Right lobe of liver (tissue), 4 donors: ENCODE data around the gene NEK4.

Source experiments
- POLR2A ChIP-seq: fragments of 450-650 bp; IDR thresholded peaks from one replicate; pipeline ENCODE4 v1.6.1; 2017; ENCODE audit warnings: antibody characterized with exemption, mild to moderate bottlenecking
- TF ChIP-seq, protein P1 (sequence below), 4 donors: fragments of 200-600 bp in 3 of 4; fragments of 450-650 bp in 1 of 4; IDR thresholded peaks; one replicate each; pipeline versions ENCODE4 v1.5.1 to v1.8.0; 2016 to 2022; ENCODE audit warnings: antibody characterized with exemption in 4 of 4, mild to moderate bottlenecking in 2 of 4
- donor health status: DM: no; HTN: no; CAD: no.
- donor health status: DM: no; HTN: no; CAD: no.
- donor health status: DM: no; HTN: yes; CAD: no.

DNA sequence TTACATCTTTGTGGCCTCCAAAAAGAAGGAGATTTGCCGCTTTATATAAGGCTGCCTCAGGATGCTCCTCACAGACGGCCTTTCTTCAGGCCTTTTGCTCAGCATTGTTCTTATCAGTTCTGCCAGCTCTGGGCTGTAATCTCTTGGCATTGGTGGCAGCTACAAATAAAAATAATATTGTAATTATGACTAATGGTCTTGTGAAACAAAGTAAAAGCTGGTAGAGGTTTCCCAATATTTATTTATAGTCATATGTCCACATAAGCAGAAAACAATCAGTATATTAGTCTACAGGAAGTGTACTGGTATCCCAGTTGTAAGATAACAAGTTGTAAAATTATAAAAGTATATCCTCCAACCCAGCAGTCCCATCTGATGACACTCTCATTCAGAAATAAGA is 7.3 kb downstream of the NEK4 start:
- TF ChIP-seq, protein P1, sequence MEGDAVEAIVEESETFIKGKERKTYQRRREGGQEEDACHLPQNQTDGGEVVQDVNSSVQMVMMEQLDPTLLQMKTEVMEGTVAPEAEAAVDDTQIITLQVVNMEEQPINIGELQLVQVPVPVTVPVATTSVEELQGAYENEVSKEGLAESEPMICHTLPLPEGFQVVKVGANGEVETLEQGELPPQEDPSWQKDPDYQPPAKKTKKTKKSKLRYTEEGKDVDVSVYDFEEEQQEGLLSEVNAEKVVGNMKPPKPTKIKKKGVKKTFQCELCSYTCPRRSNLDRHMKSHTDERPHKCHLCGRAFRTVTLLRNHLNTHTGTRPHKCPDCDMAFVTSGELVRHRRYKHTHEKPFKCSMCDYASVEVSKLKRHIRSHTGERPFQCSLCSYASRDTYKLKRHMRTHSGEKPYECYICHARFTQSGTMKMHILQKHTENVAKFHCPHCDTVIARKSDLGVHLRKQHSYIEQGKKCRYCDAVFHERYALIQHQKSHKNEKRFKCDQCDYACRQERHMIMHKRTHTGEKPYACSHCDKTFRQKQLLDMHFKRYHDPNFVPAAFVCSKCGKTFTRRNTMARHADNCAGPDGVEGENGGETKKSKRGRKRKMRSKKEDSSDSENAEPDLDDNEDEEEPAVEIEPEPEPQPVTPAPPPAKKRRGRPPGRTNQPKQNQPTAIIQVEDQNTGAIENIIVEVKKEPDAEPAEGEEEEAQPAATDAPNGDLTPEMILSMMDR (IDR thresholded peaks at IDR 0.05), result no peak
- TF ChIP-seq POLR2A, result no peak
